Measurements from ENCODE around the gene ORC3.
"Not testable (repeated sequence)": the region's sequence is repeated elsewhere in the genome, so short reads cannot be mapped to it uniquely, and the experiment has no call there.

Gene ORC3

DNA sequence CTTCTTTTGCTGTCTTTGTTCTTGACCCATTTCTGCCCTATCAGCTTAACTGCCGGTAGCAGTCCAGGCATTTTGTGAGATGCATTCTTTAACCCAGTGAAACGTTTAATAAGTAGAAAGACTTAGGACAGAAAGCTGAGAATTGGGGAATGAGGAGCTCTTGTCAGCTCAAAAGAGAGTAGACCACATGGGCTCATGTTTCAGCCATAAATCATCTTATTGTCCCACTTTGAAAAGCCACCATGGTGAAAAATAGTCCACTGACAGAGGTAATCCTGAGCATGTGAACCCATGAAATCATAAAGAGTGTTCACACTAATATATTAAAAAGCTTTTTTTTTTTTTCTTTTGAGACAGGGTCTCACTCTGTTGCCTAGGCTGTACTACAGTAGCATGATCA is 16.3 kb downstream of the ORC3 start:
- DNase-seq = no peak

- no peak for DNase-seq
These were observed 18.9 kb downstream of the ORC3 start for GRCh38 chr6:87608802-87609201.

GRCh38 chr6:87613018-87613417 is 23.1 kb downstream of the ORC3 start:
- DNase-seq = not testable (repeated sequence)

DNA sequence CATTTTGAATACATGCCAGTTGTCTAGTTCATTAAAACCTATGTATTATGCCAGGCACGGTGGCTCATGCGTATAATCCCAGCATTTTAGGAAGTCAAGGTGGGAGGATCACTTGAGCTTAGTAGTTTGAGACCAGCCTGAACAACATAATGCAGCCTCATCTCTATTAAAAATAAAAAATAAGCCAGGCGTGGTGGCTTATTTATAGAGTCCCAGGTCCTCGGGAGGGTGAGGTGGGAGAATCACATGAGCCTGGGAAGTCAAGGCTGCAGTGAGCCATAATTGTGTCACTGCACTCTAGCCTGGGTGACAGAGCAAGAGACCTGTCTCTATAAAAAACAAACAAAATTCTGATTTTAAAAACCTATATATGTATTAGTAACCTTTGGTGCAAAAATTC is 27.5 kb downstream of the ORC3 start:
- no peak for DNase-seq

GRCh38 chr6:87618531-87618930 is 28.6 kb downstream of the ORC3 start:
- no peak for DNase-seq

DNA sequence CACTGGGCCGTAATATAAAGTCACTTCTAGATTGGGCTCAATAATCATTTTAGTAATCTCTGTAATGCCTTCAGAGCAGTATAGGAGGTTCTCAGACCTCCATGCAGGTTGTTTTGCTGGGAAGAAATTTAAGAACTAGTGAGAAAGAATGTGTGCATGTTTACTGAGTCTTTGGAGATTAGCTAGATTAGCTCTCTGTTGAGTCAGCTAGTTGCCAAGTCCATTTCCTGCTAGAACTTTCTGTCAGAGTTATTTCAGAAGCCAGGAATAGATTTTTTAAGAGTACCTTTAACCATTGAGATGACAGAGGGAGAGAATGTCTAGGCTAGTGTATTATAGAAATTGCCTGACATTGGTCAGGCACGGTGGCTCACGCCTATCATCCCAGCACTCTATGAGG is 33.3 kb downstream of the ORC3 start:
- no peak for DNase-seq

DNA sequence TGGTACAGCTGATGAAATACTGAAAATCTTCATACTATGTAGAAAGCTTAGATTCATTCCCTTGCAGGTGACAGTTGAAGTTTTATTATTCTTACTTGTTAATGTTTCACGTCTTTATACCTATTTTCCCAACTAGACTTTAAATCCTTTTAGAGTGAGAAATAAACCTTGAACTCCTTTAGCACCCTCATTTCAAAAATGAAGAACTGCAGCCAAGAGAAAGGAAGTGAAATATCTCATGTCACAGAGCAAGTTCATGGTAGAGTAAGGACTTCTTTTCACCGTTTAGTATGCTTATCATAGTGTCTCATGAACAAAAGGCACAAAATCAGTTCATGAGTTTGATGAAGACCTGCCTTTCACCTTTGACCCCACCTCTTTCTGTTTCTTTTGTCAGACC is 38.5 kb downstream of the ORC3 start:
- no peak for DNase-seq

GRCh38 chr6:87628881-87629280 is 38.9 kb downstream of the ORC3 start:
- DNase-seq = no peak

GRCh38 chr6:87630746-87631145 is 40.8 kb downstream of the ORC3 start:
- no peak for DNase-seq

GRCh38 chr6:87633851-87634250 is 43.9 kb downstream of the ORC3 start:
- no peak for DNase-seq

GRCh38 chr6:87636315-87636714 is 46.4 kb downstream of the ORC3 start:
- no peak for DNase-seq

GRCh38 chr6:87637106-87637505 is 47.2 kb downstream of the ORC3 start:
- DNase-seq = no peak

- DNase-seq = no peak
These were observed 49.4 kb downstream of the ORC3 start for GRCh38 chr6:87639373-87639772.

GRCh38 chr6:87641065-87641692 is 51.2 kb downstream of the ORC3 start:
- DNase-seq = no peak

DNA sequence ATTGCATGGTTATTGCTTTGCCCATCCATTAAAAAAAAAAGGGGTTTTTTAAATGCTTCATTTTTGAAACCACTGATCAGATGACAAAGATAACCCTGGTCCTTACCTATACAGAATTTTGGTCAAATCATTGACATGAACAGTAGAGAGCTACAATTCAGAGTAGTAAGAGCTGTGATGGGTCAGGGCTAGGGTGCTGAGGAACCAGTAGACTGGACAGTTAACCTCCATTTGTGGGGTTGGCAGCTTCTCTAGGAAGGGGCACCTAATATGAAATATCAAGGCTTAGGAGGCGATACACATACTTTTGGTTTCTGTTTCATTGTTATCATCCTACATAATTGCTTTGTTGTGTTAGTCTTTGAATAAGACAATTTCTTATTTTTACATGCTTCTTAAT is 55.1 kb downstream of the ORC3 start:
- no peak for DNase-seq

DNA sequence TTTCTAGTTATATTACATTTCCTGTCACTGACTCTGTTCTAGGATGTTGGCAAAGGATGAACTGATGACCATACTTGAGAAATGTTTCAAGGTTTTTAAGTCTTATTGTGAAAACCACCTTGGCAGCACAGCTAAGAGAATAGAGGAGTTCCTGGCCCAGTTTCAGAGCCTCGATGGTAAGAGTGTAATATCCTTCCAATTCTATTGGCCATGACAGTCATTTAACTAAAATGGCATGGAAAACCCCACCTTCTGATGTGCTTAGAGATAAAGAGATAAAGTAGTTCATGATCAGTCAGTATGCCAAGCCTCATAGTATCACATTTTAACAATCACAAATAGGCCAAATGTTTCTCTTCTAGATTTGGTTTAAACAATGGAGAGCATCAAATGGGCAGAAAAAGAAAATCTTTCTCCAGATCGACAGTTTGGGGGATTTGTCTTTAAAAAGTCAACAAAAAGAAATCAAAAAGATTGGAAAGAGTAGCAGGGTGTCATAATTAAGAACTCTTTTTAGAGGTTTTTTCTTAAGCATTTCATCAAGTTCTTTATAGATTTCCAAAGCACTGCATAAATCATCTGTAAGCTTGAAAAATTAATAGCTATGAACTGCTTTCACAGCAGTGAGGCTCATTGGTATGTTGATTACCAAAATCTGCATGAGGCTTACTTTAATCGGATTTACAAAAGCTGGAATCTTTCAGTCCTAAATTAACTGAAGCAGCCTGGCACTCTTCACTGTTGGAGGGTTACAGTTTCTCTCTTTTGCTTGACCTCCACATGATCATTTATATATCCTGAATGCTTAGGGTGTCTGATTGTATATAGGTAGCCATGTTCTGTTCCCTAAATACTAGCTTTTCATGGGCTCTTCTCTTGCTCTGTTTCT is 63.4 kb downstream of the ORC3 start:
- no peak for DNase-seq

DNA sequence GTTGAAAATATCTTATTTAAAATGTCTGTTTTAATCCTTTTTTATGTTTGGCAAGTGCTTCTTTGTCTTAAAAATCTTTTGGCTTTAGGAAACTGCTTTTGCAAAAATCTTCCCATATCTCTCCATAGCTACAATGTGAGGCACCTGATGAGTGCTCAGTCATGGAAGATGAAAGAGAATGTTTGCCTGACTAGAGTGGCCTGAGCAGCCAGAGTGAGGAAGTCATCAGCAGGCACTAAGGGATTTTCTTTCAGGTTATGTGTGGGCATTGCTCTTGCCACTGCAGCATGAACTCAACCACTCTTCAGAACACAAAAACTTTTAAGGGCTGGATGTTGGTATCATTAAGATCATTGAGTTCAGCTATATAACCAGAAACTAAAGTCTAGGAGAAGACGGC is 64.2 kb downstream of the ORC3 start:
- DNase-seq = no peak

GRCh38 chr6:87654875-87655454 is 65.0 kb downstream of the ORC3 start:
- no peak for DNase-seq

- DNase-seq = no peak
These were observed 65.9 kb downstream of the ORC3 start for GRCh38 chr6:87655824-87656223.

DNA sequence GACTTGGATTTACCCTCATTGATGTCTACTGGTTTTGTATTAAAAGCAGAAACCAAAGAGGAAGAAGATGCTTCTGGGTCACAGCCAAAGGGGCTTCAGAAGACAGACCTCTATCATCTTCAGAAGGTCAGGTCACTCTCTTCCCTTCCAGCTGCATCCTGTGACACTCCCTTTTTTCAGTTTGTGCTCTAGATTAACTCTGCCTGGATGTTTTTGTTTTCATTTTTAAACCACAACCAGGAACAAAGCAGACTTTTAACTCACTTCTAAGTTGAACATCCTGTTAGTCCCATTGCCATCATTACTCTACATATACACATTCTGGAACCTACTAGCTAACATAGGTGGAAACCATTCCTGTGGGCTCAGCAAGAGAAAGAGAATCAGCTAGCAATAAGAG is 66.9 kb downstream of the ORC3 start:
- no peak for DNase-seq

GRCh38 chr6:87658516-87658915 is 68.6 kb downstream of the ORC3 start:
- DNase-seq = no peak

- no peak for DNase-seq
These were observed 70.4 kb downstream of the ORC3 start for GRCh38 chr6:87660226-87660911.

DNA sequence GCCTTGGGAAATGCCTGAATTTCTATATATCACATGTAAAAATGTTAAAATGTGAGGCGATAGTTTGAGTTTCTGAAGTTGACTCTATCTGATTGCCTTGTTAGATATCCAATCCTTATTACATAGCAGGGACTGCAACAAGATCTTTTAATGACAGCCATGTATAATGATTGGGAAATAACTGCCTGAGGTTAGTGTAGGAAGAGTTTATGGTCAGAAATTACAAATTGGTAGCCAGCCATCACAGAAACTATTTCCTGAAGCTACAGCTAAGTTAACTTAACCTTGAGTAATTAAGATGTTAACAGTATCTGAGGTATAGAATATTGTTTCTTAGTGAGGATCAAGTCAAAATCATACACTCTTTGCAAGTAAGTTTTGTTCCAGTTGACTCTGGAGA is 71.1 kb downstream of the ORC3 start:
- DNase-seq = no peak

DNA sequence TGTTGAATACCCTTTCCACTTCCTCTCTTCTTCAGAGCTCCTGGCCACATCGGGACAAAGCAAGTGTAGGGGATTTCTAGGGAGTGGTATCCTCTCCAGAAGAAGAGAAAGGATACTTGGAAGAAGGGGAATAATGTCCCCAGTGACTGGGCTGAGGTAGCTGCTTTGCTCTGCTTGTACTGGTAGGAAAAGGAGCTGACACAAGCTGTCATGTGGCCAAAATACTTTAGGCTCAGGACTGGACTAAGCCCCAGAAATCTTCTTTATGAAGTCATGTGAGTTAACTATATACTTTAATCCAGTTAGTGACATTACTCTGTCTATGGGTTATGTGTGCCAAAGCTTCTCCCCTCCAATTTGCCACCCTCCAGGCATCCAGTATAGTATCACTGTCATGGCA is 71.6 kb downstream of the ORC3 start:
- DNase-seq = no peak

All from activated effector memory CD4-positive, alpha-beta T cell treated with anti-CD3 and anti-CD28 coated beads, Interleukin-2, amount 50 U/mL, for 16 hours (primary cell).